GM12878 (cell line): ENCODE data around the gene MRPL23.

ENCODE experiments used
- BACH1 ChIP-seq: fragments of 450-650 bp; IDR thresholded peaks from 2 replicates; pipeline ENCODE4 v1.6.1; 2017; ENCODE audit warnings: mild to moderate bottlenecking, borderline replicate concordance
- BCL3 ChIP-seq: IDR thresholded peaks from 2 replicates; pipeline ENCODE4 v1.6.1; 2011; ENCODE audit warnings: borderline replicate concordance, low read depth, mild to moderate bottlenecking, moderate library complexity, low read length; ENCODE audit not compliant: insufficient read depth, poor library complexity, severe bottlenecking
- CTCF ChIP-seq, 3 experiments: IDR thresholded peaks in 2 of 3; conservative IDR thresholded peaks in 1 of 3; 2 replicates each; pipeline ENCODE4 v1.5.1; 2011; ENCODE audit warnings: low read depth in 3 of 3, low read length in 3 of 3, mild to moderate bottlenecking in 3 of 3, control low read depth in 2 of 3, moderate library complexity in 2 of 3, inconsistent platforms in 1 of 3, mixed read lengths in 1 of 3; ENCODE audit not compliant: control insufficient read depth in 2 of 3, insufficient read depth in 1 of 3; ENCODE audit errors: extremely low read depth in 1 of 3
- ESRRA ChIP-seq: IDR thresholded peaks from 2 replicates; pipeline ENCODE4 v1.6.1; 2012; ENCODE audit warnings: mild to moderate bottlenecking, low read length, improper control_type of control experiment
- IRF3 ChIP-seq: fragments of 450-650 bp; IDR thresholded peaks from 2 replicates; pipeline ENCODE4 v1.6.1; 2014; ENCODE audit warnings: mild to moderate bottlenecking
- KDM1A ChIP-seq: fragments of 200-600 bp; sonication (generic); IDR thresholded peaks from 2 replicates; pipeline ENCODE4 v1.6.1; 2016; ENCODE audit warnings: borderline replicate concordance
- MAX ChIP-seq: IDR thresholded peaks from 2 replicates; pipeline ENCODE4 v1.6.1; 2012; ENCODE audit warnings: low read depth, low read length, improper control_type of control experiment
- MYC ChIP-seq: IDR thresholded peaks from 2 replicates; pipeline ENCODE4 v1.6.1; 2011; ENCODE audit warnings: mild to moderate bottlenecking, low read length, moderate library complexity, inconsistent platforms; ENCODE audit not compliant: insufficient read depth, insufficient replicate concordance, insufficient read length, severe bottlenecking
- POLR2AphosphoS5 ChIP-seq: IDR thresholded peaks from 2 replicates; pipeline ENCODE4 v1.6.1; 2011; ENCODE audit warnings: mild to moderate bottlenecking, low read length, inconsistent platforms
- RAD21 ChIP-seq: IDR thresholded peaks from 2 replicates; pipeline ENCODE4 v1.6.1; 2011; ENCODE audit warnings: mild to moderate bottlenecking, low read depth, low read length, moderate library complexity; ENCODE audit not compliant: insufficient read depth
- SMAD1 ChIP-seq: fragments of 450-650 bp; IDR thresholded peaks from 2 replicates; pipeline ENCODE4 v1.6.1; 2018; ENCODE audit warnings: mild to moderate bottlenecking, low read depth; ENCODE audit not compliant: partially characterized antibody
- ZNF24 ChIP-seq: fragments of 450-650 bp; IDR thresholded peaks from 2 replicates; pipeline ENCODE4 v1.6.1; 2017; ENCODE audit warnings: antibody characterized with exemption, mild to moderate bottlenecking

- no peak for TF ChIP-seq IRF3
- TF ChIP-seq ESRRA, result no peak
- no peak for TF ChIP-seq KDM1A
- no peak for TF ChIP-seq CTCF (IDR thresholded peaks at IDR 0.05 in 2 of 3, conservative IDR thresholded peaks at IDR 0.05 in 1 of 3; ENCODE audit: control insufficient read depth in 2 of 3, extremely low read depth in 1 of 3, insufficient read depth in 1 of 3, low read depth in 3 of 3, low read length in 3 of 3)
- TF ChIP-seq SMAD1, result no peak
- TF ChIP-seq POLR2AphosphoS5, result no peak
- no peak for TF ChIP-seq BACH1
- no peak for TF ChIP-seq BCL3
- TF ChIP-seq ZNF24, result no peak
- no peak for TF ChIP-seq MYC
- no peak for TF ChIP-seq MAX
- TF ChIP-seq RAD21, result no peak
Observed at GRCh38 chr11:1983601-1983961, 36.4 kb downstream of the MRPL23 start.
